SK-N-DZ (cell line): ENCODE data around the gene GLDC.
A peak's percentile ranks its signal among the peaks of the same experiment; 100 is the strongest.
"Not testable (repeated sequence)": the region's sequence is repeated elsewhere in the genome, so short reads cannot be mapped to it uniquely, and the experiment has no call there.

Experiments
- DNase-seq: peaks from one replicate; pipeline ENCODE4 v3.0.0-alpha.2; 2015; ENCODE audit warnings: low spot score

Gene GLDC

DNA sequence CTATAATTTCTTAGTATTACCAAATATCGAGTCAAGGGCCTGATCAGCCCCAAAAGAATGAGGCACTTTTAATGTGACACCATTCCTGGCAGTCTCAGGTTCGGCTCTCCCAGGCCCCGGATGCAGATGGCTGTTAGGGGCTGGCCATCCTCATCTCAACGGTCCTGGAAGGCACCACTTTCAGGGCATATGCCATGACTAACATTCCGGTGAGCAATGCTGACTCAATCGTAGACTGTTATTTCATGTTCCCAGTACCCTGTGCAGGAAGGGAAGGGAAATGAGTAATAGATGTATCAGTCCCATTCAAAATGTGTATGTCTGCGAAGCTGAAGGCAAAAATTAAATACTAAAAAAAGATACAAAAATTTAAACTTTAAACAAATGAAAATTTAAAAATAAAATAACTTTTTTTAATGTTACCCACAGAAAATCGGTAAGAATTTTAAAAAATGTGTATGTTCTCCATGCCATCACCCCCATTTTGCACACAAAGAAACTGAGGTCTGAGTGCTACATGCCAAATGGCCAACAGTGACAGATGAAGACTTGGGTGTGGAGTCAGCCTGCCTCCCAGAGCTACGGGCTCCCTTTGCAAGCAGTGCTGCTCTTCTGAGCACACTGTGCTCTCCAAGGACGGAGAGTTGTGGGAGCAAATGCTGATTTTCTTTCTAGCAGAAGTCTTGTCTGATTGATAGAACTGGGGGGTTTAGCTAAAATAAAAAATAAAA, 79.0 kb downstream of the GLDC start:
- no peak for DNase-seq

DNA sequence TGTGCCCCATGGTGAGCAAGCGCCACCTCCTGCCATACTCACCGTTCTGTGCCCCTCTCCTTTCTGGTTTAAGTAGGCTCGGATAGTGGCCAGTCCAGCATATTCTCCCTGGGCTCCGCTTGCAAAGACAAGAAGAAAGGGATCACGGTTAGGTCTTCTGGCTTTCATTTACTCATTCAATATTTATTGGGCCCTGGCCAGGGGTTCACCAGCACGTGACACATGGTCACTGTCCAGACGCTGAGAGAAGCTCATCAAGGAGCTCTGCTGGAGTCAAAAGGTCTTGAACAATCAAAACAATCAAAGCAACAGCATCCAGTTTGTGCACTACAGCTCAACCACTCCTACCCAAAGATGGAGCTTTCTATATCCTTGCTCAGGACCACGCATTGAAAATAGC, 80.2 kb downstream of the GLDC start:
- no peak for DNase-seq

DNA sequence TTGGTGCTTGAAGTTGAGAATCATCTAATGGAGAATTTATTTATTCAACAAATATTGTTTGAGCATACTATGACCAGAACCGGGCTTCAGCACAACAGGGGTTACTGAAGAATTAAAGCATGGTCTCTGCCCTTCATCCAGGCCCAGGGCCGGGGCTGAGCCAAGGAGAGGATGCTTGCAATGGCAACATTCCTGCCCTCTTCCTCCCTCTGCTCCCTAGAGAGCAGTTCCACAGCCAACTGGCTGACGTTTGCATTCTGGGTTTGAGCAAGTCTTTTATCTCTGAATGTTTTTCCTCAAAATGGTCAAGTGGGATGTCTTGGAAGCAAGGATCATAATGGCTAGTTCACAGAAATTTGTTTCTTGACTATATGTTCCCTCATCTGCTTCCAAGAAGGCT, 80.7 kb downstream of the GLDC start:
- no peak for DNase-seq

DNA sequence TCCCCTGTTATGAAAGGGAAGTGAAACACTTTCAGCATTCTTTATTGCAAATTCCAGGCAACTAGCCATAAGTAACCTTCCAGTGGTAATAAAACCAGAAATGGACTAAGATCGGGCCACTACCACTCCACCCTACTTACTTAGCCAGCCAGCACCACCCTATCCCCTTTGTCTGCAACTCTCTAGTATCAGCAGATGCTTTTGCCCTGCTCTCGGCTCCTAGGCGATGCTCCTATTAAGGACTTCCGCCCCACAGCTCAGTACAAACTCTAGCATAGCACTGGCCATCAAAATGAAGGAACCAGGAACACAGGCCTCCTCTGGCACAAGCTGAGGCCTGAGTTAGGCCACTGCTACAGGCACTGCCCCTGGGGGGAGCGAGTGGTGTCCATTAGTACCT, 81.2 kb downstream of the GLDC start:
- no peak for DNase-seq

DNA sequence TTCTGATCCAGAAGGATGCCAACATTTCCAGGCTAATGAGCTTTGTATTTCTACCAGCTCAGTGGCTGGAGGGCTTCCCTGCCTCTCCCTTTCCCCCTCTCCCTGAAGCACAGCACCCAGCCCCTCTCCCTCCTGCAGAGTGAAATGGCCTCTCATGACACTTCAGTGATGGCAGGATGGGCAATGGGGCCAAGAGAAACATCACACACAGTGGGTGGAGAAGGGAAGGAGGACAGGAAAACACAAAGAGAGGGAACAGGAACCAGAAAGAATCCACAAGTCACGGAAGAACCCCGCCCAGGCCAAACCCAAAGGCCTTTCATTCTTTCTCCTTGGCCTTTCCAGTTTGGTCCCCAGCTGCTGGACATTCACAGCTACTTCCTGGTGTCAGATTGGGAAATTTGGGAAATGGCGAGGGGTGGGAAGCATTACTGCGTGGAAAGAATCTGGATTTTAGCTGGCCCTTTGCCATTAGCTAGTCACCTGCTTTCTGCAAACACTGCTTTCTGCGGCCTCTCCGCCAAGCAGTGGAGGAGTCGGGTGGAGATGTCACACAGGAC, 82.6 kb downstream of the GLDC start:
- DNase-seq: no peak

DNA sequence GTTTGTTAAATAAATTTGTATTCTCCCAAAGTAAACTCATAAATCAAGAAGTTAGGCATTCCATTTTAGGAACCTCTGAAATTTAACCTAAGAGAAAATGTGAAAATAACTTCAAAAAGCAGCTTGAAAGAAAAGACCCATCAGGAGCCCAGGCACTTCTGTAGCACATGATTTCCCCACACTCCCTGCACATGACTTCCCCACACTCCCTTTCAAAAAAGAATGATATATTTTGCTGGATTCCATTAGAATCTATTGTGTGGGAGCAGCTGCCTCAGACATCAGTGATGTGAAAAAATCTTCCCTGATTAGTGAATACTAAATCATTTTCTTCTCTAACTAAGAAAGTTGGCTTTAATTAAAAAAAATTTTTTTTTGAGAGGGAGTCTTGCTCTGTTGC, 83.3 kb downstream of the GLDC start:
- no peak for DNase-seq

DNA sequence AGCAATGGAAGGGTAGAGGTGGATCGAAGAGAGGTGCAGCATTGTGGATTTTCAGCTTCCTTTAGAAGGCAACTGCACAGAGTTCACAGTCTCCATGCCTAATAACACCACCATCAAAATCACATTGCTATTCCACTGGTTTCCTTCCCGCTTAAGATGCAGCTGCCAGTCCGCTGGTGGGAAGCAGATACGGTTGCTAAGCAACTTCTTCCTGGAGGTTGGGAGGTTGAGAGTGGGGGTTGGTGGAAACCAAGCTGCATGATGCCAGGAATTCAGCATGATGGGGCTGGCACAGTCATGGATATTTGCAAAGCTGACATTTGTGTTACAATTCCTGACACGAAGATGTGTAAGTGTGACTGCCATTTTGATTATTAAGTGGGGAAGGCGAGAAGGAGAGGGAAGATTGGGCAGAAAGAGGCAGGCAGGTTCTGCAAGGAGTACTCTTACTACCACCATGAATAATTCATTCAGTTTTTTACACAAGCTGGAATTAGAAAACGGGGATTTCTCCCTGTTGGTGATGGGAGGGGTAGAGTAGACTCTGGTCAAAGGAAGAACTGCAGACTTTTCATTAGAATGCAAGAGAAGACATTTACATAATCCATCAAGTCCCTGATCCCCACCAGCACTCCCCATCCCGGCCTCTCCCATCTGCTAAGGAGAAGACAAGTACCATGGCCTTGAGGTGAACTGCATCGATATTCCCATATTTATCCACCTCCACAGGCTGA, 87.5 kb downstream of the GLDC start:
- DNase-seq: peak; percentile 63

DNA sequence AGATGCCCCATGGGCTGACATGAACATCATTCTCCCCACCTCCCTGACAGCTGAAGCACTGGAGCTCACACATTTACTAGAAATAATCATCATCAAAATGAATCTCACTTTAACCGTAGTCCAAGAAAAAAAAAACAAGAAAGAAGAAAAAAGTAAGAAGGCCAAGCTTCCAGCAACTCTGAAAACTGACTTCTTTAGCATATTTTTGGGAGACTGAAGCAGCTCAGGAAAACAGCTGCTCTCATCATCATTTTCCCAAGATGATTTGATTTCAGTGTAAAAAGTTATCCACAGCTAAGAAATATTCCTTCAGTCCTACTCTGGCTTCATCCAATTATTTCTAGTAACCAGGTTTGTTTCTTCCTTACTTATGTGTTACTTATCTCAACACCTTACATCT, 91.7 kb downstream of the GLDC start:
- no peak for DNase-seq

DNA sequence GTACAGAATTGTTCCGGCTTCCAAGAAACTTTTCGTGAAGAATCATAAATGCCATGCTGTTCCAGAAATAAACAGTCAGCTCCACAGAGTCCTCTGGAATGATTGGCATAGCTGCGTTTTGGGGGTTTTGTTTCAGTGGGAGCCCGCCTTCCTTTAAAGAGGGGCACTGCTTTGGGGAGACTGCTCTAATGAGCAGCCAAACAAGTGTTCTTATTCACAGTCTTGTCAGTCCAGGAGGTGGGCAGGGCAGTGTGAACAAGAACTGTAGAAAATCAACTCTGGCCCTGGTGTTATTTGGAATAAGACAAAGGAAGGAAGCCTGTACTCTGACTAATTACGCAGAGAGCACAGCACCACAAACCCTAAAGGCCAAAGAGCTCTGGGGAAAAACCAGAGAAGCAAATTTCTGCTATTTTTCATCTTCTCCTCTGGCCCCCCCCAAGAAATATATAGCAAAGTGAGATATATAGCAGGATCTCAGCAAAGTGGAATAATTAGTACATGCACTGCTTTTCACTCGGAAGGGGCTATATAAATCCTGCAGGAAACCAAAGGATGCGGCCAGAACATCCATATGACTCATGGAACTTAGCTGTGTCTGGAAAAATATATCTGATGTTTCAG, 92.9 kb downstream of the GLDC start:
- DNase-seq: no peak

DNA sequence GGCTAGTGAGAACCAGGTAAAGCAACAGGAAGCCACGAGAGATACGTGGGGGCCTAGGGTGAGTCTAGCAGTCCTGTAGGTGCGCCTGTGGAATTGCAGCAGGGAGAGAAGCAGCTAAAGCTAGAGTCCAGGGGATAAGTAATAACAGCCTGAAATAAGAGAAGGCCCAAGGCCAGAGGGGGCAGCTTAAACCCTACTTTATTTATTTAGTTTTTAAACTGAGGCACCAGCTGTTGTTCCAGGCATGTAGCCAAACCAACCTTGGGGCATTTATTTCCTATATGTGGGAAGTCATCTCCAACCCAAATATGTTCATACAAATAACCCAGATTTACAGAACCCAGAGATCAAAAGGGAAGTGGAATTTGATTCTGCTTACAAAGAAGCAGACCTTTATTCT, 93.5 kb downstream of the GLDC start:
- DNase-seq: no peak

DNA sequence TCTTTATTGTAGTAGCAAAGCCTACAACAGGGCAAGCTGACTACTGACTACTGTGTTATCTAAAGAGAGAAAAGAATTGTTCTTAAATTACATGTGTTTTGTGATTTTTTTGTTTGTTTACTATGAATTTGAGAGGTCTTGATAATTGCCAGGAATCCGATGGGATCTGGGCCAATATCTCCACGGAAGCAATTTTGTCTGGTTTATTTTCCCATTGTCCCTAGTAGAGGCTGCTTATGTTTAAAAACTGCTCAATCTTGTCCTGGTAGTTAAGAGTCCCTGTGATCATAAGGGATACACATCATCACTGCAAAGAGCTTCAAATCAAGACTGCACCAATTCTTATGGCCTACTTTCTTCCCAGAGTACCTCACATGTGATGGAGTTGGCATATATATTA, 94.4 kb downstream of the GLDC start:
- no peak for DNase-seq

DNA sequence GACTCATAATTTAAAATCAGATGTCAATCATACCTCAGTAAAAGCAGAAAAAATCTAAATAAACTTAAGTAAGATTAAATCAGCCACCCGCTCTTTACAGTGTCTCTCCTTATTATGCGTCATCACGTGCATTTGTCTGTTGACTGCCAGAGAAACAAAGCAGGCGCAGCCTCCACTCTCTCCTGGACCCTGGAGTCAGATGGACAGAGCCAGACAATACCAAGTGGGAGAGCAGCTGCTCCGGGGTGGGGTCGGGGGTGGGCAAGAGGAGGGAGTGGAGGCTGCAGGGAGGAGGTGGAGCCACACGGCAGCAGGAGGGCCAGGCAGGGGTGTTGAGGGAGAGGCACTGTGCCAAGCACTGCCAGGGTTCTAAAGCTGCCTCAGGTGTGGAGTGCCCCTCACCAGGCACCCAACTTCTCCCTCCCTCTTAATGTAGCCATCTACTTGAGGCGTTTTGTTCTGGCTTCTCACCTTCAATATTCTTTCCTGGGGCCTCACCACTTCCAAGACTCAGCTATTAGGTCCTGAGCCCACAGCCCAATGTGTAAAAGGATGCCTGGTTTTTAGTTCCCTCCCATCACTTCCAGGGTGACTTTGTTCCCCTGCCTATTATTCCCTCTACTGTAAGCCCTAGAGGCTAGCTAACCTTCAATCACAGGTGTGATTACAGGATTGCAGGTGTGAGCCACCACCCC, 96.3 kb downstream of the GLDC start:
- peak; percentile 69 for DNase-seq

DNA sequence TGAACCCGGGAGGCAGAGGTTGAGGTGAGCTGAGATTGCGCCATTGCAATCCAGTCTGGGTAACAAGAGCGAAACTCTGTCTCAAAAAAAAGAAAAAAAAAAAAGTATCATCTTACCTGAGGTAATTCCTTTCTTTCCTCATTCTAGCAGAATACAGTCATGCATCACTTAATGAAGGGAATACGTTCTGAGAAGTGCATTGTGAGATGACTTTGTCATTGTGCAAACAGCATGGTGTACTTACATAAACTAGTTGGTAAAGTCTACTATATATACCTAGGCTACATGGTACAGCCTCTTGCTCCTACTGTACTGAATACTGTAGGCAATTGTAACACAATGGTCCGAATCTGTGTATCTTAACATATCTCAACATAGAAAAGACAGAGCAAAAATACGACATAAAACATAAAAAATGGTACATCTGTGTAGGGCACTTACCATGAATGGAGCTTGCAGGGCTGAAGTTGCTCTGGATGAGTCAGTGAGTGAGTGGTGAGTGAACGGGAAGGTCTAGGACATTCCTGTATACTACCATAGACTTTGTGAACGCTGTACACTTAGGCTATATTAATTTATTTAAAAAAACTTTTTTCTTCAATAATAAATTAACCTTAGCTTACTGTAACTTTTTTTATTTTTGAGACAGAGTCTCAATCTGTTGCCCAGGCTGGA, 100.4 kb downstream of the GLDC start:
- no peak for DNase-seq

DNA sequence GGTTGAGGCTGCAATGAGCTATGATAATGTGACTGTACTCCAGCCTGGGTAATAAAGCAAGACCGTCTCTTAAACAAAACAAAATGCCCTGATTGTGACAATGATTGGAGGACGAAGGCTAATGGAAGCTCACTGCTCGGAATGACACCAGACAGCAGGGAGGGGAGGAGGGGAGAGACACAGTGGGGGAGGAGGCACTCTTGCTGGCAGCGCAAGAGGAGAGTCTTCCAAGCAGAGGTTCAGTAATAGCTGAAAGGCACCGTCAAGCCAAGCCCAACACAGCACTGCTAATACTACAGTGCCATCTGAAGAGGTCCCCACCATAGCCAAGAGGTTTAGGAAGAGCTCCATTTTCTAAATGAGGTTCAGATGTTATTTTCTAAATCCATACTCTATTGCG, 102.3 kb downstream of the GLDC start:
- no peak for DNase-seq

DNA sequence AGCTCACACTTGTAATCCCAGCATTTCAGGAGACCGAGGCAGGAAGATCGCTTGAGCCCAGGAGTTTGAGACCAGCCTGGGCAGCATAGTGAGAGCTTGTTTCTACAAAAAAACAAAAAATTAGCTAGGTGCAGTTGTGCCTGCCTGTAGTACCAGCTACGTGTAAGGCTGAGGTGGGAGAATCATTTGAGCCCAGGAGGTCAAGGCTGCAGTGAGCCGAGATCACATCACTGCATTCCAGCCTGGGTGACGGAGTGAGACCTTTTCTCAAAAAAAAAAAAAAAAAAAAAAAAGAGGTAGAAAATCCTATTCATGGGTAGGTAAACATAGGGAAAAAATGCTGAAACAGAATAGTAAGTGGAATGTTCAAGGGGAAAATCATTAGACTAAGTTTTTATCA, 102.9 kb downstream of the GLDC start:
- DNase-seq: not testable (repeated sequence)

DNA sequence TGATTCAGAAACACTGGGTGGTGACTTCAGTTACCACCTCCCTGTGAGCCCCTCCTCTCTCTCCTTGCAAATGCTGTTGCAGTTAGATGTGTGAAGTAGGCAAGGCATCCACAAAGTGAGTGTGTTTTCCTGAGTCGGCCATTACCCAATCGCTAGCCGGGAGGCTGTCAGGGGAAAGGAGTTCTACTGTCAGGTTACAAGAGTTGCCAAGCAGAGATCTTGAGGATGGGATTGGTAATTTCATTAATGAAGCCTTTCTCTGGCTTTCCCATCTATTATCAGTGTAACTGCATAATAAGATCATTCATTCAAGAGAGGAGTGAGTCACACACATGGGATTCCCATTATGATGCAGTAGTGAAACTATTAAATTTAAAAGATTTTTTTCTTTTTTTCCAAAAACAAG, 106.9 kb downstream of the GLDC start:
- DNase-seq: no peak

DNA sequence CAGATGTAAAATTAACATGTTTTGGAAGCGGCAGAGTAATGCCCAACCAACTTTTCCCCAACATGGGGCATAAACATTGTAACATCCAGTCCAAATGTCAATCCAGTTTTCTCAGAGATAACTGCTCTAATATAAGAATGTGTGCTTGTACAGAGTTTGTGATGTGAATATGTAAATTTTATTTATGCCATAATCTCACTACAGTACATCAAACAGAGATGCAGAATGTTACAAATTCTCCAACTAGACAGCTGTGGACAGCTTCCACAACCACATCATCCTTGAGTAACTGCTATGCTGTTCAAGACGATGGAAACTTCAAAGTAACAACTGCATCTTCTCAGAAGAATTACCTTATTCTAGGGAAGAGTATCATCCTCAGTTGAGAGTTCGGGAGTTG, 109.9 kb downstream of the GLDC start:
- DNase-seq: no peak

DNA sequence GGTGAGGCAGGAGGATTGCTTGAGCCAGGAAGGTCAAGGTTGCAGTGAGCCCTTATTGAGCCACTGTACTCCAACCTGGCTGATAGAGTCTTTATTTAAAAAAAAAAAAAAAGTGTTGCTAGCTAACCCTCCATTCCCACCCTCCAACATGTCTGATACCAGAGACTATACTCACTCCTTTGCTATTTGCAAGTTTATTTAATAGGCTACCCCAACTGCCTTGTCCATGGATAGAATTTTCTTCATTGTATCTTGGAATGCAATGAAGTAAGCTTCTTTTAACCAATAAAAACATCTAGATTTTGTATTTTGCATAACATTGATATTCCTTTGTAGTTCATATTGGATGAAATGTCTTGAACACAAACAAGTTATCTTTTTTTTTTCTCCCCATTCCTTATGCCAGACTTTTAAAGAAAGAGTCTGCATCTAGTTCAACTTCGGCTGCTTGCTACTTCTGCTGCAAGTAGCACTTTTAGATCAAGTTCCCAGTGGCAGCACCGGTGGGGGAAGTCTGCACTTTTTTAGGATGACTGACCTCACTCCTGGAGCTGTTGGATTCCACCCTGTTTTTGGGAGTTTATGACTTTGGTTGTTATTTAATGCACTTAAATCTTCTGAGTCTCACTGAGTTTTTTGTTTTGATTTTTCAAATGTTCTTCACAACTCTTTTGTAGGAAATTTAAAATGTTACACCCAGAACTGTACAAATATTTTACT, 120.0 kb downstream of the GLDC start:
- DNase-seq: no peak

DNA sequence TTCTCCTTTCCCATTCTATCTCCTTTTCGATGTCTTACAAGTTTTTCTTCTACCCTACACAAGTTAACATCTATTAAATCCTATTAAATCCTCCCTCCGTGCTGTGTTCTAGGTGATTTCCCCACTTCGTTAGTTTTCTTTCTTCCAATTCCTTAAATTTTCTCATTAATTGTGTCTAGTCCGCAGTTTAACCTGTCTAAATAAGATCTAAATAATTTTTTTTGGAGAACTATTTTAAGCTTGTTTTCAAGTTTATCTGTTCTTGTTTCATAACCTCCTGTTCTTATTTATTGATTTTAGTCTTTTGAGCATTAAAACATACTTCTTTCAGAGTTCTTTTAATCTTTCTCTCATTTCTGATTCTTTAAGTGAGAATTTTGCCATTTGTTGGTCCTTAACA, 123.3 kb downstream of the GLDC start:
- no peak for DNase-seq

DNA sequence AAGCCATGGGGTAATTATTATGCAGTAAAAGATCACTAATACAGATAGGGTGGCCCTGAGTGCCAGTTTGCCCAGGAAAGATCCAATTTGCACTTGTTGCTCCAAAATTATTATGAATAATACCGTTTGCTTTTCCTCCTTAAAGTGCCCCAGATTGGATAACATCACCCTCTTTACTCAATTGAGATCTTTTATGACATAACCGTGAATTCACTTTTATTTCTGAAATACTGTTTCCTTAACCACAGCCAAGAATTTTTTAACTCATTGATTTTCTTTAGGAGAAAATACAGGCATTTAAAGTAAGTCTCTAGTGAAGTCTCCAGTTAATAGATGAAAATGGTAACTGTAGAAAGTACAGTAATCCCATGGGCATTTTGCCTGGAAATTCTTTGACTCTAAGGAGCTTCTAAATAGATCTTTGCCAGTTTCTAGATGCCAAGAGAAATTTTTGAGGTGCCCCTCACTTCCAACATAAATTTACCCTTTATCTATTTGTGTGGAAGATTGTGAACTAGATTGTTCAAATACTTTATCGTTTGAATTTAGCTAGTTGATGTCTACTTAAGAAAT, 133.4 kb downstream of the GLDC start:
- DNase-seq: no peak
